ENCODE results near the gene VSX1.

Gene VSX1

GRCh38 chr20:25081730-25082497 is at the start of gene VSX1:
TSS of gene VSX1 (minus strand) at chr20:25082141. CDS start at chr20:25082096, 45 bp downstream.
- no peak for DNase-seq (ENCODE audit: low read depth in 4 of 4, low spot score in 1 of 4)

GRCh38 chr20:25129908-25130307 is 48.0 kb upstream of the VSX1 start:
- DNase-seq (ENCODE audit: low read depth in 4 of 4, low spot score in 1 of 4) = no peak

GRCh38 chr20:25129428-25129827 is 47.5 kb upstream of the VSX1 start:
- no peak for DNase-seq (ENCODE audit: low read depth in 4 of 4, low spot score in 1 of 4)

DNA sequence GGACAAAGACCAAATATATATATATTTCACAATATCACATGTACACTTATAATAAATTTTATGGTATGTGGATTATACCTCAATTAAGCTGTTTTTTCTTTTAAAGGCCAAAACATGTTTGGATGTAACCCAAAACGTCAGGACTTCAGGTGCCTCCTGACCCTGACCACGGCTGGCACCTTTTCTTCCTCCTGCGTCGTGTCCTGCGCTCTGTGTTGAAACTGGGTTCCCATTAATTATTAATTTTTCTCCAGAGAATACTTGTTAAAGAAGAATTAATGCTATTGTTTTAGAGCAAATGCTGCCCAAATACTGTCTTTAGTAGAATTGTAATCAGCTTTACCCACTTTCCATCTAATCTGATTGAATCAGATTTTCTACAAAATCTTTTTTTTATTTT is 46.7 kb upstream of the VSX1 start:
- no peak for DNase-seq (ENCODE audit: low read depth in 4 of 4, low spot score in 1 of 4)

DNA sequence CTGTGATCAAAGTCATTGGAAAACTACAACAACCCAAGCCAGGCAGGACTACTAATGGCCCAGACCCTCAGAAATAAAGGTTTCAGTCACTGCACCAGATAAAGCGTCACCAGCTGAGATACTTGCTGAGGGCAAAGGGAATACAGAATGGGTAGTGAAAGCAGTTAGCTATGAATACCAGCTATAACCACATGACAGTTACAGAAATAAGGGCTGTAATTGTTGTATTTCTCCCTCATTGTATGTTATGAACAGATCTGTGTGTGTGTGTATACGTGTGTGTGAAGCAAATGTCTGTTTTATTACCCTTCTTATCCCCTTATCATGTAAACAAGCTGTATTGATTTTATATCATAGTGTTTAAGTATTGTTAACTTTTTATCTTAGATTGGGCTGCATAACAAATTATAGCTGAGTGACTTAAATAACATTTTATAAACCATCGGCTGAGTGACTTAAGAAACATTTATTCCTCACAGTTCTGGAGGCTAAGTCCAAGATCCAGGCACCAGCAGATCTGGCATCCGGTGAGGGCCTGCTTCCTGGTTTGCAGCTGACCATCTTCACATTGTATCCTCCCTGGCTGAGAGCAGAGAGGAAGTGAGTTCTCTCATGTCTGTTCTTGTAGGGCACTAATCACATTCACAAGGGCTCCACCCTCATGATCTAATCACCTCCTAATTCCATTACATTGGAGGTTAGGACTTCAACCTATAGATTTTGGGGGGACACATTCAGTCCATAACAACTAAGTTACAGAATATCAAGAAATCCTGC is 46.0 kb upstream of the VSX1 start:
- no peak for DNase-seq (ENCODE audit: low read depth in 4 of 4, low spot score in 1 of 4)

GRCh38 chr20:25126204-25127029 is 44.5 kb upstream of the VSX1 start:
- no peak for DNase-seq (ENCODE audit: low read depth in 4 of 4, low spot score in 1 of 4)

GRCh38 chr20:25125636-25126035 is 43.7 kb upstream of the VSX1 start:
- DNase-seq (ENCODE audit: low read depth in 4 of 4, low spot score in 1 of 4) = no peak

DNA sequence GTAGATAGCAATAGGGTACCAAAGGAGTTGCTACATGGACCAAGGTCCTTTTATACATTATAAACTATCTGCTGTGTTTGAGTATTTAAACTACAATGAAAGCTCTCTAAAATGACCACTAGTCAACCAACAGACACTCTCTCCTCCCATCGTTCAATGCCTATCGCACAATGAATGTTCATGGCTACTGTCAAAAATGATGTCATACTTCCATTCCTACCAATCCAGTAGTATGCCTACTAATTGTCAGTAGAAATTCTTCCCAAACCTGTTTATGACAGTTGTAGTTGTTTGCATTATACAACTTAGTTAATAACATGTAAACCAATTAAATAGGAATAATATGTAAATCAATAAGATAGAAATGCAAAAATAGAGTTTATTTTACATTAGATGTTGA is 39.0 kb upstream of the VSX1 start:
- no peak for DNase-seq (ENCODE audit: low read depth in 4 of 4, low spot score in 1 of 4)

- DNase-seq (ENCODE audit: low read depth in 4 of 4, low spot score in 1 of 4) = no peak
Observed at GRCh38 chr20:25120457-25120856, 38.5 kb upstream of the VSX1 start.

DNA sequence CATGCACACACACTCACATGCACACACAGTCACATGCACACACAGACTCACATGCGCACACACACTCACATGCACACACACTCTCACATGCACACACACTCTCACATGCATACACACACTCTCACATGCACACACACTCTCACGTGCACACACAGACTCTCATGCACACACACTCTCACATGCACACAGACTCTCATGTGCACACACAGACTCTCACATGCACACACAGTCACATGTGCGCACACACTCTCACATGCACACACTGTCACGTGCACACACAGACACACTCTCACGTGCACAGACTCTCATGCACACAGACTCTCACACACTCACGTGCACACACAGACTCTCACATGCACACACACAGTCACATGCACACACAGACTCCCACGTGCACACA is 36.6 kb upstream of the VSX1 start:
- DNase-seq (ENCODE audit: low read depth in 4 of 4, low spot score in 1 of 4) = no peak

- no peak for DNase-seq (ENCODE audit: low read depth in 4 of 4, low spot score in 1 of 4)
Observed at GRCh38 chr20:25117990-25118389, 36.0 kb upstream of the VSX1 start.

GRCh38 chr20:25116739-25117458 is 35.0 kb upstream of the VSX1 start:
- no peak for DNase-seq (ENCODE audit: low read depth in 4 of 4, low spot score in 1 of 4)

DNA sequence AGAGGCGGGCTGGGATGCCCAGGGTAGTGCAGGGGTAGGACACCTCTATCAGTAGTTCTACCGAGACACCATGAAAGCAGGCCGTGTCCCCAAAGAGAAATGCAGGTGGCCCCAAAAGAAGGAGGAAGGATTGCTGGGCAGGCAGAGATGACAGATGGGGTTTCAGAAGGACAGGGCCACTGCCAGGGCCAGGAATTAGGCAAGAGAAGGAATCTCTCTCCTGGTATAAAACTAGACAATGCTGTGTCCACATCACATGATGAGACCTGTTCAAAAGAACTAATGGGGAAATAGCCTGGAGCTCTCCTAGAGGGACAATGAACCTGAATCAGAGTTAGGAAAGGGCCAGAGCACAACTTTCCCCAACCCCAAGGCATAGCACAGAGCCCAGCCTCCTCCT is 21.6 kb upstream of the VSX1 start:
- no peak for DNase-seq (ENCODE audit: low read depth in 4 of 4, low spot score in 1 of 4)

DNA sequence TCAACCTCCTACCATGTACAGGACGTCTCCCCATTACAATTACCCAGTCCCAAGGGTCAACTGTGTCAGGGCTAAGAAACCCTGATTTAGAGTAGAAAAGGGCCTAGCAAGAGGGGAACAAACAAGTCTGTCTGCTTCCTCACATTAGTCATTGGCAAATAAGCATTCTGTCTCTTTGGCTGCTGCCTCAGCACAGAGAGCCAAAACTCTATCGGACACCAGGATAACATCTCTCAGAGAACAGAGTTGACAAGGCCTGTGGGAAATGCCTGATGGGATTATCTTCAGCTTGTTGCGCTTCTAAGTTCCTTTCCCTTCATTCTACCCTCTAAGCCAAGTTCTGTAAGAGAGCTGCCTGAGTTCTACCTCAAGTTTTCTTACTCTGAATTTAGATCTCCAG is 19.0 kb upstream of the VSX1 start:
- no peak for DNase-seq (ENCODE audit: low read depth in 4 of 4, low spot score in 1 of 4)

GRCh38 chr20:25099601-25100140 is 17.7 kb upstream of the VSX1 start:
- DNase-seq (ENCODE audit: low read depth in 4 of 4, low spot score in 1 of 4) = no peak

- no peak for DNase-seq (ENCODE audit: low read depth in 4 of 4, low spot score in 1 of 4)
Observed at GRCh38 chr20:25097498-25097897, 15.6 kb upstream of the VSX1 start.

GRCh38 chr20:25090492-25091429 is 8.8 kb upstream of the VSX1 start:
- peak in 3 of 4 experiments; percentile 14 to 28 (median 22) for DNase-seq (ENCODE audit: low read depth in 4 of 4, low spot score in 1 of 4)

GRCh38 chr20:25089662-25090061 is 7.7 kb upstream of the VSX1 start:
- no peak for DNase-seq (ENCODE audit: low read depth in 4 of 4, low spot score in 1 of 4)

DNA sequence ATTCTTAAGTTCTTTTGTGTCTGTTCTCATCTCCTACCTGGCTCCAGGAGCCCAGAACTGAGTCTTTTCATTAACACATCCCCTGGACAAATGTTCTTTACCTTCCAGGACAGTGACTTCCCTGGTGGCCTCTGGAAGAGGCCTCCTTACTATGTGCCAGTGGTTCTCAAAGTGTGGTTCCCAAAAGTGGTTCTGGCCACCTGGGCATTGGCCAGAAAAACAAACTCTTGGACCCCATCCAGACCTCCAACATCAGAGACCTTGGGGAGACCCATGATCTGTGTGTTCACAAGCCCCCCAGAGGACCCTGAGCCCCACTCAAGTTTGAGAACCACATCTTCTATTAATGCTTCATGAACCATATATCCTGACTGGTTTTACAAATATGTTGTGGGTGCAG is 7.2 kb upstream of the VSX1 start:
- DNase-seq (ENCODE audit: low read depth in 4 of 4, low spot score in 1 of 4) = no peak

GRCh38 chr20:25088267-25088666 is 6.3 kb upstream of the VSX1 start:
- no peak for DNase-seq (ENCODE audit: low read depth in 4 of 4, low spot score in 1 of 4)

All from stimulated activated CD4-positive, alpha-beta T cell treated with anti-CD3 and anti-CD28 coated beads, Interleukin-1b, Interleukin-23, amount 100 ng/mL, for 24 hours (primary cell).